GM23248 (cell line): Measurements from ENCODE around the gene B3GALNT2.

Source experiments
- EZH2 ChIP-seq: fragments of 200-600 bp; sonication (generic); IDR thresholded peaks from 2 replicates; pipeline ENCODE4 v1.6.1; 2018; ENCODE audit warnings: antibody characterized with exemption, mild to moderate bottlenecking; ENCODE audit not compliant: insufficient read depth, poor library complexity, severe bottlenecking
- EZH2phosphoT487 ChIP-seq: fragments of 200-600 bp; sonication (generic); IDR thresholded peaks from 2 replicates; pipeline ENCODE4 v1.6.1; 2018; ENCODE audit warnings: antibody characterized with exemption, moderate library complexity, mild to moderate bottlenecking, low read depth; ENCODE audit not compliant: insufficient read depth

- TF ChIP-seq EZH2phosphoT487 = no peak
- no peak for TF ChIP-seq EZH2
Measured at GRCh38 chr1:235516862-235517446, 12.7 kb upstream of the B3GALNT2 start.
